GM12878 (cell line): ENCODE data around the gene HOMER2. TPM values are rescaled to one million over a fixed set of nuclear protein-coding genes. Genes with fewer than 3 reads are reported as not detected.

Source experiments
- ATF7 ChIP-seq: fragments of 450-650 bp; IDR thresholded peaks from 2 replicates; pipeline ENCODE4 v1.6.1; 2016; ENCODE audit warnings: low read depth, mild to moderate bottlenecking
- EZH2 ChIP-seq: IDR thresholded peaks from 2 replicates; pipeline ENCODE4 v1.6.1; 2012; ENCODE audit warnings: low read depth, mild to moderate bottlenecking, control low read depth, inconsistent platforms, low read length, borderline replicate concordance; ENCODE audit not compliant: control insufficient read depth
- FOXM1 ChIP-seq: IDR thresholded peaks from 2 replicates; pipeline ENCODE4 v1.6.1; 2012; ENCODE audit warnings: low read depth, mild to moderate bottlenecking, inconsistent platforms, low read length, moderate library complexity
- HDGF ChIP-seq: fragments of 450-650 bp; IDR thresholded peaks from 2 replicates; pipeline ENCODE4 v1.6.1; 2016; ENCODE audit warnings: antibody characterized with exemption
- LARP7 ChIP-seq: fragments of 450-650 bp; IDR thresholded peaks from 2 replicates; pipeline ENCODE4 v1.6.1; 2017; ENCODE audit warnings: mild to moderate bottlenecking
- MYB ChIP-seq: fragments of 150-350 bp; IDR thresholded peaks from 2 replicates; pipeline ENCODE4 v1.6.1; 2014; ENCODE audit warnings: mild to moderate bottlenecking, low read depth, low read length, borderline replicate concordance
- MYC ChIP-seq: IDR thresholded peaks from 2 replicates; pipeline ENCODE4 v1.6.1; 2011; ENCODE audit warnings: mild to moderate bottlenecking, low read length, moderate library complexity, inconsistent platforms; ENCODE audit not compliant: insufficient read depth, insufficient replicate concordance, insufficient read length, severe bottlenecking
- NBN ChIP-seq: fragments of 450-650 bp; IDR thresholded peaks from 2 replicates; pipeline ENCODE4 v1.6.1; 2016
- NFYB ChIP-seq: IDR thresholded peaks from 2 replicates; pipeline ENCODE4 v1.6.1; 2011; ENCODE audit warnings: low read depth, mild to moderate bottlenecking, low read length, improper control_type of control experiment, moderate library complexity; ENCODE audit not compliant: insufficient read depth
- PAX8 ChIP-seq: fragments of 450-650 bp; IDR thresholded peaks from 2 replicates; pipeline ENCODE4 v1.6.1; 2017; ENCODE audit warnings: mild to moderate bottlenecking, moderate library complexity
- POLR2AphosphoS5 ChIP-seq: IDR thresholded peaks from 2 replicates; pipeline ENCODE4 v1.6.1; 2011; ENCODE audit warnings: mild to moderate bottlenecking, low read length, inconsistent platforms
- RAD21 ChIP-seq: IDR thresholded peaks from 2 replicates; pipeline ENCODE4 v1.6.1; 2011; ENCODE audit warnings: mild to moderate bottlenecking, low read depth, low read length, moderate library complexity; ENCODE audit not compliant: insufficient read depth
- RBBP5 ChIP-seq: fragments of 200-600 bp; sonication (generic); conservative IDR thresholded peaks from 2 replicates; pipeline ENCODE4 v1.6.1; 2016
- RELB ChIP-seq: fragments of 450-650 bp; IDR thresholded peaks from 2 replicates; pipeline ENCODE4 v1.6.1; 2017; ENCODE audit warnings: low read depth, mild to moderate bottlenecking, moderate library complexity
- ZBTB11 ChIP-seq: fragments of 450-650 bp; formaldehyde crosslinking; IDR thresholded peaks from 2 replicates; pipeline ENCODE4 v1.5.0; 2022; ENCODE audit warnings: mild to moderate bottlenecking, missing genetic modification characterization
- polyA plus RNA-seq, 11 experiments: library from polyadenylated mRNA; depleted of rRNA in 4 of 11; unstranded in 6 of 11; stranded (reverse) in 5 of 11; fragments of >200 nt; fragmentation: Nextera tagmentation in 4 of 11; fragmentation: Illumina TruSeq in 1 of 11; extraction: Ambion mirVana in 4 of 11; extraction: Trizol in 1 of 11; gene quantifications; 1 replicate in 1 of 11; 2 replicates in 10 of 11; pipeline versions ENCODE4 v1.2.1 to v1.2.3, GENCODE V29; 2011 to 2016; ENCODE audit warnings: inconsistent platforms in 2 of 11, missing spikeins in 2 of 11, low read depth in 1 of 11
- total RNA-seq, 4 experiments: library from RNA; depleted of rRNA in 3 of 4; stranded (reverse); fragments of >200 nt in 3 of 4; fragmentation: Illumina TruSeq in 1 of 4; extraction: Trizol in 1 of 4; gene quantifications; 2 replicates each; pipeline versions ENCODE4 v1.2.1 to v1.2.3, GENCODE V29; 2013 to 2021
- TF ChIP-seq, protein P1 (sequence below): fragments of 450-650 bp; conservative IDR thresholded peaks from 2 replicates; pipeline ENCODE4 v1.6.1; 2017; ENCODE audit warnings: mild to moderate bottlenecking, moderate library complexity
- TF ChIP-seq, protein P2 (sequence below): IDR thresholded peaks from 2 replicates; pipeline ENCODE4 v1.6.1; 2012; ENCODE audit warnings: mild to moderate bottlenecking, low read depth, low read length

HOMER2 gene
- total and polyA plus RNA-seq, 10 of the 15 experiments (the other 5 are each of a cell fraction or from before 2014, with no cell fraction given) = 0.60 to 5.0 (median 1.8) TPM

DNA sequence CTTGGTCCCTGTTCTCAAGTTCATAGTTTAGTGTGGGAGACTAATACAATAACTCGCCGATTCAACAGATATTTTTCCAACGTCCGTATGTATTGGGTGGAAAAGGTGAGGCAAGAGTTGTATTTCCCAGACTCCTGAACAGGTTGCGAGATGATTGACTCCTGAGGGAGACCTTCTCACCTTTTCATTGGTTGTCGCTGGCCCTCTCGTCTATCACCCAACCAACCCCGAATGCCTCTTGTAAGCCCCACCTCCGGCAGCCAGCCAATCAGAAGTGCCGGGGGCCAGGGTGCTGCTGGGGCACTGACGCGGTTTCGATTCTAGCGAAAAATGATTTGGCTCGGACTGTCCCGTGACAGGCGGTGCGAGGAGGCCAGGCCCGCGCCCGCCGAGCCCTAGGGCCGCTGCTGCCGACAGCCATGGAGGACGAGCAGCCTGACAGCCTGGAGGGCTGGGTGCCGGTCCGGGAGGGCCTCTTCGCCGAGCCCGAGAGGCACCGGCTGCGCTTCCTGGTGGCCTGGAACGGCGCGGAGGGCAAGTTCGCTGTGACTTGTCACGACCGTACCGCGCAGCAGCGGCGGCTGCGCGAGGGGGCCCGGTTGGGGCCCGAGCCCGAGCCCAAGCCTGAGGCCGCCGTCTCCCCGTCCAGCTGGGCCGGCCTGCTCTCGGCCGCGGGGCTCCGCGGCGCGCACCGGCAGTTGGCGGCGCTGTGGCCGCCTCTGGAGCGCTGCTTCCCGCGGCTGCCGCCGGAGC lies 143.0 kb downstream of the HOMER2 start, which contains the start of gene WHAMM (continued):
- peak; percentile 29; the same call in 1 of the 2 replicates for TF ChIP-seq RELB
- TF ChIP-seq EZH2 = no peak
- TF ChIP-seq PAX8 = no peak
- TF ChIP-seq FOXM1 = no peak
- no peak for TF ChIP-seq MYB
- TF ChIP-seq MYC = no peak
- TF ChIP-seq RAD21 = no peak
- TF ChIP-seq ATF7 = no peak
- TF ChIP-seq, protein P1, sequence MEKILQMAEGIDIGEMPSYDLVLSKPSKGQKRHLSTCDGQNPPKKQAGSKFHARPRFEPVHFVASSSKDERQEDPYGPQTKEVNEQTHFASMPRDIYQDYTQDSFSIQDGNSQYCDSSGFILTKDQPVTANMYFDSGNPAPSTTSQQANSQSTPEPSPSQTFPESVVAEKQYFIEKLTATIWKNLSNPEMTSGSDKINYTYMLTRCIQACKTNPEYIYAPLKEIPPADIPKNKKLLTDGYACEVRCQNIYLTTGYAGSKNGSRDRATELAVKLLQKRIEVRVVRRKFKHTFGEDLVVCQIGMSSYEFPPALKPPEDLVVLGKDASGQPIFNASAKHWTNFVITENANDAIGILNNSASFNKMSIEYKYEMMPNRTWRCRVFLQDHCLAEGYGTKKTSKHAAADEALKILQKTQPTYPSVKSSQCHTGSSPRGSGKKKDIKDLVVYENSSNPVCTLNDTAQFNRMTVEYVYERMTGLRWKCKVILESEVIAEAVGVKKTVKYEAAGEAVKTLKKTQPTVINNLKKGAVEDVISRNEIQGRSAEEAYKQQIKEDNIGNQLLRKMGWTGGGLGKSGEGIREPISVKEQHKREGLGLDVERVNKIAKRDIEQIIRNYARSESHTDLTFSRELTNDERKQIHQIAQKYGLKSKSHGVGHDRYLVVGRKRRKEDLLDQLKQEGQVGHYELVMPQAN = peak; percentile 84
- TF ChIP-seq HDGF = no peak
- TF ChIP-seq, protein P2, sequence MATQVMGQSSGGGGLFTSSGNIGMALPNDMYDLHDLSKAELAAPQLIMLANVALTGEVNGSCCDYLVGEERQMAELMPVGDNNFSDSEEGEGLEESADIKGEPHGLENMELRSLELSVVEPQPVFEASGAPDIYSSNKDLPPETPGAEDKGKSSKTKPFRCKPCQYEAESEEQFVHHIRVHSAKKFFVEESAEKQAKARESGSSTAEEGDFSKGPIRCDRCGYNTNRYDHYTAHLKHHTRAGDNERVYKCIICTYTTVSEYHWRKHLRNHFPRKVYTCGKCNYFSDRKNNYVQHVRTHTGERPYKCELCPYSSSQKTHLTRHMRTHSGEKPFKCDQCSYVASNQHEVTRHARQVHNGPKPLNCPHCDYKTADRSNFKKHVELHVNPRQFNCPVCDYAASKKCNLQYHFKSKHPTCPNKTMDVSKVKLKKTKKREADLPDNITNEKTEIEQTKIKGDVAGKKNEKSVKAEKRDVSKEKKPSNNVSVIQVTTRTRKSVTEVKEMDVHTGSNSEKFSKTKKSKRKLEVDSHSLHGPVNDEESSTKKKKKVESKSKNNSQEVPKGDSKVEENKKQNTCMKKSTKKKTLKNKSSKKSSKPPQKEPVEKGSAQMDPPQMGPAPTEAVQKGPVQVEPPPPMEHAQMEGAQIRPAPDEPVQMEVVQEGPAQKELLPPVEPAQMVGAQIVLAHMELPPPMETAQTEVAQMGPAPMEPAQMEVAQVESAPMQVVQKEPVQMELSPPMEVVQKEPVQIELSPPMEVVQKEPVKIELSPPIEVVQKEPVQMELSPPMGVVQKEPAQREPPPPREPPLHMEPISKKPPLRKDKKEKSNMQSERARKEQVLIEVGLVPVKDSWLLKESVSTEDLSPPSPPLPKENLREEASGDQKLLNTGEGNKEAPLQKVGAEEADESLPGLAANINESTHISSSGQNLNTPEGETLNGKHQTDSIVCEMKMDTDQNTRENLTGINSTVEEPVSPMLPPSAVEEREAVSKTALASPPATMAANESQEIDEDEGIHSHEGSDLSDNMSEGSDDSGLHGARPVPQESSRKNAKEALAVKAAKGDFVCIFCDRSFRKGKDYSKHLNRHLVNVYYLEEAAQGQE = no peak
- TF ChIP-seq ZBTB11 (CRISPR knock-in tag) = no peak
- 0 out of 2 replicates have a peak, but pooled peaks have one; percentile 57 for TF ChIP-seq RBBP5
- TF ChIP-seq NBN = peak; percentile 42; the same call in 1 of the 2 replicates
- TF ChIP-seq POLR2AphosphoS5 = peak; percentile 91
- peak; percentile 79 for TF ChIP-seq LARP7
- peak; percentile 99 for TF ChIP-seq NFYB
